ENCODE results near the gene MT2A.

GRCh38 chr16:56643080-56643778, 34.8 kb downstream of the MT2A start:
- TF ChIP-seq, protein P1, sequence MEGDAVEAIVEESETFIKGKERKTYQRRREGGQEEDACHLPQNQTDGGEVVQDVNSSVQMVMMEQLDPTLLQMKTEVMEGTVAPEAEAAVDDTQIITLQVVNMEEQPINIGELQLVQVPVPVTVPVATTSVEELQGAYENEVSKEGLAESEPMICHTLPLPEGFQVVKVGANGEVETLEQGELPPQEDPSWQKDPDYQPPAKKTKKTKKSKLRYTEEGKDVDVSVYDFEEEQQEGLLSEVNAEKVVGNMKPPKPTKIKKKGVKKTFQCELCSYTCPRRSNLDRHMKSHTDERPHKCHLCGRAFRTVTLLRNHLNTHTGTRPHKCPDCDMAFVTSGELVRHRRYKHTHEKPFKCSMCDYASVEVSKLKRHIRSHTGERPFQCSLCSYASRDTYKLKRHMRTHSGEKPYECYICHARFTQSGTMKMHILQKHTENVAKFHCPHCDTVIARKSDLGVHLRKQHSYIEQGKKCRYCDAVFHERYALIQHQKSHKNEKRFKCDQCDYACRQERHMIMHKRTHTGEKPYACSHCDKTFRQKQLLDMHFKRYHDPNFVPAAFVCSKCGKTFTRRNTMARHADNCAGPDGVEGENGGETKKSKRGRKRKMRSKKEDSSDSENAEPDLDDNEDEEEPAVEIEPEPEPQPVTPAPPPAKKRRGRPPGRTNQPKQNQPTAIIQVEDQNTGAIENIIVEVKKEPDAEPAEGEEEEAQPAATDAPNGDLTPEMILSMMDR (IDR thresholded peaks at IDR 0.05), result peak in 2 of 6 experiments; percentile 10 to 20
- TF ChIP-seq POLR2A (IDR thresholded peaks at IDR 0.05), result no peak
